K562 (cell line): ENCODE data around the gene GPR3. TPM values are rescaled to one million over a fixed set of nuclear protein-coding genes. Genes with fewer than 3 reads are reported as not detected.
A peak's percentile ranks its signal among the peaks of the same experiment; 100 is the strongest.

Source experiments
- ARID1B ChIP-seq: fragments of 450-650 bp; IDR thresholded peaks from 2 replicates; pipeline ENCODE4 v1.6.1; 2016; ENCODE audit warnings: antibody characterized with exemption, mild to moderate bottlenecking, inconsistent platforms
- CBX8 ChIP-seq: fragments of 200-600 bp; sonication (generic); IDR thresholded peaks from 2 replicates; pipeline ENCODE4 v1.6.1; 2012; ENCODE audit warnings: borderline replicate concordance, mixed run types, low read depth, mild to moderate bottlenecking, moderate library complexity, mixed read lengths, low read length, control low read depth, inconsistent platforms; ENCODE audit not compliant: poor library complexity, severe bottlenecking; ENCODE audit errors: extremely low read depth
- CTBP1 ChIP-seq: fragments of 450-650 bp; IDR thresholded peaks from 2 replicates; pipeline ENCODE4 v1.6.1; 2016; ENCODE audit warnings: borderline replicate concordance
- HNRNPL ChIP-seq: fragments of 200-400 bp; formaldehyde crosslinking; IDR thresholded peaks from 2 replicates; pipeline ENCODE4 v1.6.1; 2017; ENCODE audit warnings: low read depth, mild to moderate bottlenecking, low read length
- JUND ChIP-seq, 2 experiments: IDR thresholded peaks; 2 replicates in 1 of 2; 3 replicates in 1 of 2; pipeline ENCODE4 v1.6.1; 2011; ENCODE audit warnings: borderline replicate concordance in 2 of 2, low read depth in 2 of 2, low read length in 2 of 2, improper control_type of control experiment in 1 of 2, missing biosample characterization in 1 of 2, missing genetic modification characterization in 1 of 2, missing genetic modification reagents in 1 of 2
- KAT2B ChIP-seq: IDR thresholded peaks from one replicate; pipeline ENCODE4 v1.6.1; 2012; ENCODE audit warnings: low read depth, mild to moderate bottlenecking, control low read depth, inconsistent platforms, low read length, moderate library complexity
- LCOR ChIP-seq: sonication (generic); formaldehyde crosslinking; IDR thresholded peaks from 2 replicates; pipeline ENCODE4 v1.8.0; 2022; ENCODE audit warnings: mild to moderate bottlenecking, missing genetic modification reagents
- POLR2H ChIP-seq: IDR thresholded peaks from 2 replicates; pipeline ENCODE4 v1.6.1; 2016; ENCODE audit warnings: missing genetic modification characterization, low read depth, mild to moderate bottlenecking, control low read depth, missing compliant biosample characterization, moderate library complexity
- PTBP1 ChIP-seq: fragments of 200-400 bp; formaldehyde crosslinking; IDR thresholded peaks from 2 replicates; pipeline ENCODE4 v1.6.1; 2017; ENCODE audit warnings: low read depth, low read length
- RHOXF2B ChIP-seq: fragments of 250-450 bp; sonication (Bioruptor Pico); conservative IDR thresholded peaks from 2 replicates; pipeline ENCODE4 v1.5.1; 2021
- TCF7L2 ChIP-seq: fragments of 150-350 bp; IDR thresholded peaks from 2 replicates; pipeline ENCODE4 v1.6.1; 2016; ENCODE audit warnings: low read depth, mild to moderate bottlenecking, low read length, moderate library complexity
- U2AF1 ChIP-seq: fragments of 200-400 bp; formaldehyde crosslinking; optimal IDR thresholded peaks from 2 replicates; pipeline ENCODE3; 2017; ENCODE audit warnings: mild to moderate bottlenecking, low read depth, low read length, moderate library complexity
- UBTF ChIP-seq, 2 experiments: IDR thresholded peaks; 2 replicates each; pipeline ENCODE4 v1.6.1; 2012; ENCODE audit warnings: improper control_type of control experiment in 2 of 2, low read depth in 2 of 2, low read length in 2 of 2, borderline replicate concordance in 1 of 2
- XRCC5 ChIP-seq: fragments of 200-400 bp; formaldehyde crosslinking; IDR thresholded peaks from 2 replicates; pipeline ENCODE4 v1.6.1; 2017; ENCODE audit warnings: low read depth, mild to moderate bottlenecking, low read length
- ZBTB11 ChIP-seq, 3 experiments: fragments of 200-800 bp in 1 of 3; fragments of 250-450 bp in 1 of 3; fragments of 450-650 bp in 1 of 3; sonication (Bioruptor Pico) in 1 of 3; sonication (Bioruptor generic) in 1 of 3; formaldehyde crosslinking in 1 of 3; IDR thresholded peaks; 2 replicates each; pipeline versions ENCODE4 v1.6.1 to v1.8.0; 2016 to 2022; ENCODE audit warnings: mild to moderate bottlenecking in 2 of 3, missing genetic modification characterization in 2 of 3, missing compliant biosample characterization in 1 of 3, moderate library complexity in 1 of 3
- ZNF140 ChIP-seq: fragments of 250-450 bp; sonication (Bioruptor Pico); IDR thresholded peaks from 2 replicates; pipeline ENCODE4 v1.8.0; 2021; ENCODE audit warnings: moderate library complexity, mild to moderate bottlenecking, inconsistent platforms
- ZNF143 ChIP-seq: sonication (generic); formaldehyde crosslinking; IDR thresholded peaks from 2 replicates; pipeline ENCODE4 v1.9.0; 2022; ENCODE audit warnings: mild to moderate bottlenecking, missing genetic modification reagents
- ZNF232 ChIP-seq: sonication (generic); formaldehyde crosslinking; IDR thresholded peaks from 2 replicates; pipeline ENCODE4 v1.8.0; 2022; ENCODE audit warnings: mild to moderate bottlenecking, missing genetic modification reagents
- ZNF57 ChIP-seq: fragments of 450-650 bp; formaldehyde crosslinking; IDR thresholded peaks from 2 replicates; pipeline ENCODE4 v1.4.0; 2020; ENCODE audit warnings: mild to moderate bottlenecking, moderate library complexity
- ZNF584 ChIP-seq: fragments of 200-800 bp; sonication (Bioruptor generic); IDR thresholded peaks from 2 replicates; pipeline ENCODE4 v1.6.1; 2016; ENCODE audit warnings: low read depth, mild to moderate bottlenecking, missing genetic modification characterization, missing compliant biosample characterization
- ZNF764 ChIP-seq: fragments of 250-450 bp; sonication (Bioruptor Pico); IDR thresholded peaks from 2 replicates; pipeline ENCODE4 v1.4.0; 2020; ENCODE audit warnings: low read depth, mild to moderate bottlenecking, moderate library complexity
- ZSCAN29 ChIP-seq: fragments of 450-650 bp; IDR thresholded peaks from 2 replicates; pipeline ENCODE4 v1.6.1; 2017
- ZZZ3 ChIP-seq: fragments of 450-650 bp; IDR thresholded peaks from 2 replicates; pipeline ENCODE4 v1.6.1; 2016; ENCODE audit warnings: antibody characterized with exemption, mild to moderate bottlenecking, moderate library complexity
- polyA plus RNA-seq, 8 experiments: library from polyadenylated mRNA; depleted of rRNA in 4 of 8; stranded (reverse) in 5 of 8; unstranded in 3 of 8; fragments of >200 nt; fragmentation: Nextera tagmentation in 2 of 8; fragmentation: Illumina TruSeq in 1 of 8; extraction: Ambion mirVana in 2 of 8; extraction: Trizol in 1 of 8; gene quantifications; 2 replicates each; pipeline versions ENCODE4 v1.2.1 to v1.2.3, GENCODE V29; 2011 to 2014; ENCODE audit warnings: inconsistent platforms in 1 of 8, missing spikeins in 1 of 8
- total RNA-seq, 7 experiments: library from RNA; depleted of rRNA in 6 of 7; stranded (reverse); fragments of >200 nt in 6 of 7; fragmentation: Illumina TruSeq in 2 of 7; extraction: Trizol in 2 of 7; gene quantifications; 2 replicates each; pipeline versions ENCODE4 v1.2.1 to v1.2.3, GENCODE V29; 2011 to 2021; ENCODE audit warnings: low replicate concordance in 1 of 7

Gene GPR3
- total and polyA plus RNA-seq, 9 of the 15 experiments (the other 6 are each of a cell fraction or from before 2014, with no cell fraction given): 0.24 to 11.5 (median 3.7) TPM

- no peak for TF ChIP-seq CTBP1
- no peak for TF ChIP-seq RHOXF2B
- TF ChIP-seq ARID1B: no peak
- TF ChIP-seq ZNF143 (CRISPR knock-in tag): no peak
- no peak for TF ChIP-seq LCOR (CRISPR knock-in tag)
- no peak for TF ChIP-seq KAT2B
- no peak for TF ChIP-seq PTBP1
- TF ChIP-seq ZNF764 (CRISPR knock-in tag): no peak
- no peak for TF ChIP-seq CBX8
- peak; percentile 75; the same call in 1 of the 2 replicates for TF ChIP-seq XRCC5
- no peak for TF ChIP-seq HNRNPL
- no peak for TF ChIP-seq POLR2H (tag)
- TF ChIP-seq U2AF1: no peak
- TF ChIP-seq ZNF584 (CRISPR knock-in tag): no peak
- peak; percentile 44 for TF ChIP-seq JUND (IDR thresholded peaks at IDR 0.05; ENCODE audit: borderline replicate concordance, low read depth, low read length)
- TF ChIP-seq JUND (tag; IDR thresholded peaks at IDR 0.05; ENCODE audit: borderline replicate concordance, low read depth, low read length): no peak
- TF ChIP-seq TCF7L2: no peak
- TF ChIP-seq ZZZ3: 0 out of 2 replicates have a peak, but pooled peaks have one; percentile 48
- no peak for TF ChIP-seq ZNF232 (CRISPR knock-in tag)
- no peak for TF ChIP-seq ZBTB11 (CRISPR knock-in tag; IDR thresholded peaks at IDR 0.05)
- no peak for TF ChIP-seq UBTF (IDR thresholded peaks at IDR 0.05; ENCODE audit: borderline replicate concordance in 1 of 2, low read depth in 2 of 2, low read length in 2 of 2)
- no peak for TF ChIP-seq ZNF57 (CRISPR knock-in tag)
- TF ChIP-seq ZSCAN29: no peak
- no peak for TF ChIP-seq ZNF140
Observed at GRCh38 chr1:27416387-27417111, 24.1 kb downstream of the GPR3 start (continued).
